ENCODE results near the gene GATAD2B.
"Not testable (repeated sequence)": the region's sequence is repeated elsewhere in the genome, so short reads cannot be mapped to it uniquely, and the experiment has no call there.

The GATAD2B gene

GRCh38 chr1:153778051-153778823 is 144.5 kb downstream of the GATAD2B start:
- DNase-seq (ENCODE audit: low spot score), result no peak

GRCh38 chr1:153777648-153778047 is 145.1 kb downstream of the GATAD2B start:
- no peak for DNase-seq (ENCODE audit: low spot score)

DNA sequence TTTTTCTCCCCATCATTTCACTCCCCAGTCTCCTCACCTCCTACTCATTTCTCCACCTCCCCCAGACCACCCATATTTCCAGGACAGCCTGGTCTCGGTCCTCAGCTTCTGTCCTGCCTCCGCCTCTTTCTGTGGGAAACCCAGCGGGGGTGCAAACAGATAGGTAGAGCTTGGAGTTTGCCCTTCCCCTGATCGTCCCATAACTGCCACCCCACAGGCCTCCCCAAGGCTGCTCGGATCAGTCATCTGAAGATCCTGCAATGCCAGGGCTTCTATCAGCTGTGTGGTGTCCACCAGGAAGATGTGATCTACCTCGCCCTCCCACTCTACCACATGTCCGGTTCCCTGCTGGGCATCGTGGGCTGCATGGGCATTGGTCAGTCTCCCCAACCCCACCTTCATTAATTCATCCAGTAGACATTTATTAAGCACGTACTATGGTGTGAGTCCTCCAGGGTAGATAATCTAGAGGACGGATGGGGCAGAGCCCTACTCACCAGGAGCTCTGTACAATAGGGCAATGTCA is 145.9 kb downstream of the GATAD2B start:
- DNase-seq (ENCODE audit: low spot score), result no peak

DNA sequence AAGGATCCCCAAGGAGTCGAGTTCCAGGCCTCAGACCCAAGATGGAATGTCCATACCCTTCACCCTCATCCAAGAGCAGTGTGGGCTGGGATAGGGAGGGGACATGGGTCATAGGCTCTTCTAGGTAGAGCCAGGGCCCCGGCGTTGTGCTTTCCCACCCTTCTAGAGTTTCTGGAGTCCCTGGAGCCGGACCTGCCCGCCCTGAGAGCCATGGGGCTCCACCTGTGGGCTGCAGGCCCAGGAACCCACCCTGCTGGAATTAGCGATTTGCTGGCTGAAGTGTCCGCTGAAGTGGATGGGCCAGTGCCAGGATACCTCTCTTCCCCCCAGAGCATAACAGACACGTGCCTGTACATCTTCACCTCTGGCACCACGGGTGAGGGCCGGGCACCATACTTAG is 146.4 kb downstream of the GATAD2B start:
- no peak for DNase-seq (ENCODE audit: low spot score)

GRCh38 chr1:153775458-153776327 is 147.1 kb downstream of the GATAD2B start:
- DNase-seq (ENCODE audit: low spot score), result no peak

GRCh38 chr1:153774780-153775457 is 147.9 kb downstream of the GATAD2B start, which contains the start of gene SLC27A3:
TSS of gene SLC27A3 (plus strand) at chr1:153775407. CDS start at chr1:153775498, 91 bp downstream.
- DNase-seq (ENCODE audit: low spot score), result peak; percentile 55

DNA sequence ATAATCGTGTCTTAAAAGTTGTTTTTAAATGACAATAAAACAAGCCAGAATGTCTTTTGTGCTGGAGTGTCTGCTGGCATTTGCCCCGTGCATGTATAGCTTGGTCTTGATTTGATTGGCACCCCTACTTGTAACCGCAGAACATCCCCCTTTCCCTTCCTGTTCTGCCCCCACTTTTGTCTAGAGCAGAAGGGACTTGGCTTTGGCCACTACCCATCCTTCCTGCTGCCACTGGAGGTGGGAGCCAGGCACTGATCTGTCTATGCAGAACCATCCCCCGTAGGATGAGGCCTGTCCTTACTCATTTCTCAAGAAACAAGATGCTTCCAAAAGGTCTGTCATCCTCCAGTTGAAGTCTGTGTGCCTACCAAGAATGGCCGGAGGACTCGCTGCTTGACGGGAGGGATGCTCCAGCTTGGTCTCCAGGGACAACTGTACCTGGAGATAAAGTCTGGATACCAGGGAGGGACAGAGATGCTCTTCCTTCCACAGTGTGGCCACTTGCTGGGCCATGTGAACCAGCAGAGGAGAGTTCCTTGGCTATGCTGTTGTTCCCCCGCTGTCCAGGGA is 148.7 kb downstream of the GATAD2B start:
- DNase-seq (ENCODE audit: low spot score), result no peak

DNA sequence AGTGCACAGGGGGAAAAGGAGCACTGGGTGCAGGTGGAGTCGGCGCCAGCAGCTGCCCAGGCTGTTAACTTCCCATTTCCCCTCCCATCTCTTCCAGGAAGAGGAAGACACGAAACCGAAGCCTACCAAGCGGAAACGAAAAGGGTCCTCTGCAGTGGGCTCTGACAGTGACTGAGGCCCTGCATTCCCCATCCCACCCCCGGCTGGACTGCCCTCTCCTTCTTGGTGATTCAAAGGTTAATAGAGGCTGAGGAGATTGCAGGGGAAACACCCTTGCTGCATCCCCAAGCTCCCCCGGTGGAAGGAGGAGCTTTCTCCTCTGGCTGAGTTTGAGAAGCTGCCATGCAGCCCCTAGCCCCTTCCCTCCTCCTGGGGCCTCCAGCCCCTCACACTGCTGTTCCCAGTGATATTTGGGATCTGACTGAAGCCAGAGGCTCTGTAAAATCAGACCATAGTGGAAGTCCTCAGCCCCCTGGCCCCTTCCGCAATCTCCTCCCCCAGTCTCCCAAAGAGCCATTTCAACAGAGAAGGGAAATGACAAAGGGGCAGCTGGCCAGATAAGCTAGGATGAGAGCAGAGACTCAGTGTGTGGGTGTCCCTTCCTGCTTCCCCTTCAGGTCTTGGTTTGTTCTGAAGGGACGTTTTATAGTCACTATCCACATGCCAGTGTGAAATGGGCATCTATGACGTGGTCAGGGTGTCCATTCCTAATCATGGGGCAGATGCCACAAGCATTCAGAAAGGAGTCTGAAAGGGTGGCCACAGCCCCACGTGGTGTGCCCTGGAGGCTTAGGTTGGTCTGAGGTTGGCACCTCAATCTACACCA is 149.5 kb downstream of the GATAD2B start:
- no peak for DNase-seq (ENCODE audit: low spot score)

- DNase-seq (ENCODE audit: low spot score), result no peak
Measured at GRCh38 chr1:153771841-153772593, 150.8 kb downstream of the GATAD2B start.

DNA sequence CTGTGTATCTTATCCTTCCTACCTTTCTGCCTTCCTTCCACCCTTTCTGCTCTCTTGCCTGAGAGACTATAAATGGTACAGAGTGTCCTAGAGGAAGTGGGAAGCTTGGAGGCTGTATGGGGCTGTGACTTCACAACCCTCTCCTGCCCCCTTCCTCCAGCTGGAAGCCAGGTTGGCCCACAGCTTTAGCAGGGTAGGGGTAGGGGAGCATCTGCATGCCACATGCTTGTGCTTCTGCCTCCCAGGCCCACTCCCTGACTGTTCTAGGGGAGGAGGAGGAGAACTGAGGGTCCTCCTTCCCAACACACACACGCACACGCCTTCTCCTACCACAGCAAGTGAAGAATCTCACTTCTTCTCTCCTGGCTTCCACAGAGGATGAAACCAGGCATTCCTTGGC is 151.5 kb downstream of the GATAD2B start:
- no peak for DNase-seq (ENCODE audit: low spot score)

DNA sequence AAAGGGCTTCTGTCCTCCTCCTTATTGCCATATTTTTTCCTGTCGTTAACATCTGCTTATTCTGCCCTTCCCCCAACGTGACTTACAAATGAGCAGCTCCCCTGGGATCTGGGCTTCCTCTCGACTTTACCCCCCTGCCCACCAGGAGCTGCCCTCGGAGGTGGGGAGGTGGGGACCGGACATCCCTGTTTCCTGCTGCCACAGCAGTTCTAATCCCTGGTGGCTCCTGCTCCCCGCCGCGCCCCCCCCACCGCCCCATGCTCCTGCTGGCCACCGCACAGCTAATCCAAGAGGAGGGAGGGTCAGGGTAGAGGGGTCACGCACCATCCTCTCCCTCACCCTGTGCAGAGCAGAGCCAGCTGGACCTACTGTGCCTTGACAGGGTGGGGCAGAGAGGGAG is 152.0 kb downstream of the GATAD2B start:
- DNase-seq (ENCODE audit: low spot score), result no peak

- no peak for DNase-seq (ENCODE audit: low spot score)
Measured at GRCh38 chr1:153769221-153769620, 153.6 kb downstream of the GATAD2B start.

- no peak for DNase-seq (ENCODE audit: low spot score)
Measured at GRCh38 chr1:153768316-153769181, 154.2 kb downstream of the GATAD2B start.

GRCh38 chr1:153767519-153767918 is 155.3 kb downstream of the GATAD2B start:
- DNase-seq (ENCODE audit: low spot score), result no peak

DNA sequence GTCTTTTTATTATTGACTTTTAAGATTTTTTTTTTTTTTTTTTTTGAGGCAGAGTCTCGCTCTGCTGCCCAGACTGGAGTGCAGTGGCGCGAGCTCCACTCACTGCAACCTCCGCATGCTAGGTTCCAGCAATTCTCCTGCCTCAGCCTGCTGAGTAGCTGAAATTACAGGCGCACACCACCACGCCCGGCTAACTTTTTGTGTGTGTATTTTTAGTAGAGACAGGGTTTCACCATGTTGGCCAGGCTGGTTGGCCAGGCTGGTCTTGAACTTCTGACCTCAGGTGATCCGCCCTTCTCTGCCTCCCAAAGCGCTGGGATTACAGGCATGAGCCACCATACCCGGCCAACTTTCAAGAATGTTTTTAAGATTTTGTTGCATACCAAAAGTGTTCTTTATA is 156.1 kb downstream of the GATAD2B start:
- DNase-seq (ENCODE audit: low spot score), result not testable (repeated sequence)

DNA sequence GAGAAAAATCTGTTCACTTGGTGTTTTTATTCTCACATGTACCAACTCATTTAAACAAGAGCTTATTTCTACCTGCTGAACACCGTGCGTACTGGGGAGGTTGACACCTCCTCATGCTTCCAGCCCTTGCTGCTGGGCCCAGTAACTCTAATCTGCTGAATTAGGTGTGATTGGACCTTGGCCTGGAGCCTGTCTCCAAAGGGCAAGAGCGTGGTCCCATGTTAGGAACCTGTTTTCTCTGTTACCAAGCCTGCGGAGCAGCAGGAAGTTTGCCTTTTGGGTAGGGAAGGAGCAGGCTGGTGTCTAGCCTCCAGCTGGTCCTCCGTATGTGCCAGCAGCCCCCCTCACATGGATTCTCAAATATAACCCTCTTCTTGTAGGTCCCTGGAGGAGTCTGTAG is 158.5 kb downstream of the GATAD2B start:
- DNase-seq (ENCODE audit: low spot score), result no peak

DNA sequence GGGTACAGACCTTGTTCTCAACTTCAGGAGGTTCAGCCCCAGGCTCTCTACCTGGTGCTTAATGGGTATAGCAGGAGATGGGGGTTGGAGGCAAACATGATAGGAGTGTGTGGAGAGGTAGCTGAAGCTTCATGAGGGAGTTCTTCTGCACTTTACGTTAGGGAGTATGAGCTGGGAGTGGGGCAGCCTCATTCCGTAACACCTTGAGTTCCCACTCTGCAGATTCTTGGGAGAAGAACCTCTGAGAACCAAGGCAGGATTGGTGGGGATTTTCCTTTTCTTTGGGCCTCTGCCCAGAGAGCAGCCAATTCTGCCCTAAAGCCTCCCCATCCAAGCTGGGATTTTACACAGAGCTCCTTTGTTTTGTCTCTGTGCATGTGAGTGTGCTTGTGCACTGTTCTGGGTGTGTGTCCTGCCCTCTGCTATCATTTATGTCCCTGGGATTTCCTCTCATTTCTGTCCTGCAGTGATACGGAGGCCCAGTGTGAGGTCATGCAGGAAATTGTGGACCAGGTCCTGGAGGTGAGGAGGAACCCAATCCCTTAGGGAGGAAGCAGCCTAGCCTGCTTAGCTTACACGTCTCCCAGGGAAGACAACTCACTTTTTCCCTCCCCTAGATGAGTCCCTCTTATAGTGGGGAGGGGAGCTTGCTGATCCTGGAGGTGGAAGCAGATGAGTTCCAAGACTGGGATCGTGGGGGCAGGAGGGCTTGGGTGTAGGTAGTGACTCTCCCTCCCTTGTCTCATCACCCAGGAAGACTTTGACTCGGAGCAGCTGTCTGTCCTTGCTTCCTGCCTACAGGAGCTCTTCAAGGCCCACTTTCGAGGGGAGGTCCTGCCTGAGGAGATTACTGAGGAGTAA is 159.2 kb downstream of the GATAD2B start:
- peak; percentile 74 for DNase-seq (ENCODE audit: low spot score)

DNA sequence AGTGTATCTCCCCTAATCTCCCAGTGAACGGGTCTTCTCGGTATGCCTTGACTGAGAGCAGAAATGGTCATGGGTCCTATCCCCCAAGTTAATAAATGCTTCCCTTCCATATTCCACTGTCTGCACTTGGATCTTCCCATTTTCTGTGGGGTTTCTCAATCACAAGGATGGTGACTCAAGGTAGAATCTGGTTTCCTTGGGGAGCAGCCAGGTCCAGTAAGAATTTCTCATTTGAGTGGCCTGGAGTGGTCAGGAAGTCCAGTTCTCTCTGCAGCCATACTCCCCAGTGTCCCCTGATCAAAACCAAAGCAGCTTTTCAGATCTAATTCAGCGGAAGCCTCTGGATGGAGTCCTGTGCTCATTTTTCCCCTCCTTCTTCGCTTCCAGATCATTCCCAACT is 162.3 kb downstream of the GATAD2B start:
- DNase-seq (ENCODE audit: low spot score), result no peak
